ENCODE results near the gene PRR27.

The PRR27 gene

DNA sequence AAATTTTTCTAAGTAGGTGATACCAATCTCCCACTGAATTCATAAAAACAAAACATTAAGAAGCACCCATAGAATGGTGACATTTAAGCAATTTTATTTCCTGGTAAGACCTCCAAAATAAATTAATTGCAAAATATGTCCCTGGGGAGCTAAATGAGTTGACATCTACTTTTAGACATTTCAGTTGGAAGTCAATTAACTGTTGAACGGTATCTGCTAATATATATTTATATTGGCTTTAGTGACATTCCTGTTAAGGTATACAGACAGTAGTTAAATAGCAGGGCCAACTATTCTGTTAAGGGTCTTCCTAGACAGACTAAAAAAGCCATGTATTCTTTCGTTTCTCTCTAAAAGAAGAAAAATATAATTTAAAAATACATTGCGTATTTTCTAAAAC is at the start of gene PRR27:
Gene PRR27, plus strand, starts transcription at position 301 of the 400 bp plus-strand sequence. CDS start 139 bp downstream, outside the sequence.
- Mint-ChIP-seq H3K36me3 (no peaks in the 10 kb centered on the region), H3K4me1 (no peaks in the 10 kb centered on the region), H3K27me3 (no peaks in the 10 kb centered on the region), H3K9me3 (no peaks in the 10 kb centered on the region), H3K4me3 (no peak within 1 kb of the TSS), H3K27ac (no peak within 1 kb of the TSS)
- DNase-seq (no peak), ATAC-seq (replicated peaks) (no peak)

DNA sequence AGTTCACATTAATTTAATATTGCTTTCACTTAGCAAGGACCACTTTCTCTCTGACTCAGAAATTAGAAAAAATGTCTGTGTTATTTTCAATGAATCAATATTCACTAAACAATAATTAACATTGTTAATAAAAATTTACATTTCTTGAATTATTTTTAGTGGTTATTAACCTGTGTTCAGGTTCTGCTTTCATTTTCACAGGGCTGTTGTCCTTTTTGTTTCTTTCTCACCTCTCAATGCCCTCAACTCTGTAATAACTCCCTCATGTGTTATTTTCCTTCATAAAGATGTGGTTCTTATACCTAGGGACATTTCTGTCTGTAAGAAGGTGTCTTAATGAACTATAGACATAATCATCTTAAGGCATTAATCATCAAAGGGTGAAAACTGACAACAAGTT is 43.1 kb upstream of the PRR27 start:
- no peak overlapping the region for H3K4me3 Mint-ChIP-seq
- H3K27ac Mint-ChIP-seq = no peak overlapping the region
- no peaks in the 10 kb centered on the region for H3K27me3 Mint-ChIP-seq
- DNase-seq (no peak), ATAC-seq (replicated peaks) (no peak)
- H3K9me3 Mint-ChIP-seq = no peaks in the 10 kb centered on the region
- H3K4me1 Mint-ChIP-seq = no peaks in the 10 kb centered on the region
- H3K36me3 Mint-ChIP-seq = no peaks in the 10 kb centered on the region

DNA sequence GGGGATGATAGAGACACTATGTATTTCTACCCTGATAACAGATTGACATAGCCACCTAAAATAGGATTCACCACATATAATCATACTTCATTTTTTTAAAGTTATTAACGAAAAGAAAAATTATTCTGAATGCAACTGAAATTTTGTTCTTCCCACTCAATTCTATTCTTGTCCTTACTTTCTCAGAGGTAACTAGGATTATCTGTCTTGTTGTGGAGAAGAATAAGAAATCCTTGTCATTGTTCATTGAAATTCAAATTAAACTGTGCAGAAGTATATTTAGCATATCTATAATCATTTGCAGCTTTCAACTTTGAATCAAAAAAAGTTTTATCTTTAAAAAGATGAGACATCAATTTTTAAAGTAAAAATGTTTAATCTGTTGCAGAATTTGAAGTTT is 40.4 kb upstream of the PRR27 start:
- Mint-ChIP-seq H3K4me1 (no peaks in the 10 kb centered on the region), H3K27ac (no peak overlapping the region), H3K27me3 (no peaks in the 10 kb centered on the region), H3K4me3 (no peak overlapping the region), H3K9me3 (no peaks in the 10 kb centered on the region), H3K36me3 (no peaks in the 10 kb centered on the region)
- no peak for DNase-seq
- ATAC-seq (replicated peaks) = no peak

DNA sequence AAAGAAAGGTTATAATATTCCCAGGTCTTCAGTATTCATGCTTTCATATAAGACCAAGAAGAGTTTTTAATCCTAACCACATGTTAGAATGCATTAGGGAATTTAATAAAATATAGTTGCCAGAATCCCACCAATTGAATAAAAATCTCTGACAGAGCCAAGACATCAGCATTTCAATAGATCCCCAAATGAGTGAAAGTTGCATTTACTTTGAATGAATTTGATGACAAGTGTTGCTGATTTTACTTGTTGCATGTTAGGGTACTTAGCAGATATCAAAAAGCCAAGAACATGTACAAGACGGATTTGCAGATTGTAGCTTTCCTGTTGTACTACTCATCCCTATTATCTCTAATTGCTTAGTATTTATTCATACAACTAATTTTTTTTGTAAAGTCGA is 39.9 kb upstream of the PRR27 start:
- Mint-ChIP-seq H3K27ac (no peak overlapping the region), H3K27me3 (no peaks in the 10 kb centered on the region), H3K4me1 (no peaks in the 10 kb centered on the region), H3K36me3 (no peaks in the 10 kb centered on the region), H3K4me3 (no peak overlapping the region), H3K9me3 (no peaks in the 10 kb centered on the region)
- DNase-seq (no peak), ATAC-seq (replicated peaks) (no peak)

DNA sequence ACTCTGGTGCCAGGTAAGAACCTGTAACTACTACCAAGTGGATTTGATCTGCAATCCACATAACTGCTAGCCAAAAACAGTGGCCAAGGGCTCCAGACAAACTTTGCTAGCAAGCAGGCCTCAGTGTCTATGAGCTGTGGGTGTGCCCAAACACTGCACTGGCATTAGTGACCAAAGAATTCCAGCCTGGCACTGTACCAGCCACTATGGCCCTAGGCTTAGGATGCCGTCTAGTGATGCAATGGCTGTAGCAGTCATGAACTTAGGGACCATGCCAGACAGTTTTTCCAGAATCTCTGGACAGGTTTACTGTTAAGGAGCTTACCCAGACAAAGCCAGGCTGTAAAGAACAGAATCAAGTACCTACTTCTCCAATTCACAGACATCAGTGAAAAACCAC is 33.7 kb upstream of the PRR27 start:
- no peak overlapping the region for H3K4me3 Mint-ChIP-seq
- ATAC-seq (replicated peaks) (no peak), DNase-seq (no peak)
- H3K36me3 Mint-ChIP-seq = no peaks in the 10 kb centered on the region
- H3K4me1 Mint-ChIP-seq = no peaks in the 10 kb centered on the region
- peaks cover 0 to 2% of the 10 kb centered on the region in 2 donors for H3K9me3 Mint-ChIP-seq
- H3K27me3 Mint-ChIP-seq = no peaks in the 10 kb centered on the region
- no peak overlapping the region for H3K27ac Mint-ChIP-seq

DNA sequence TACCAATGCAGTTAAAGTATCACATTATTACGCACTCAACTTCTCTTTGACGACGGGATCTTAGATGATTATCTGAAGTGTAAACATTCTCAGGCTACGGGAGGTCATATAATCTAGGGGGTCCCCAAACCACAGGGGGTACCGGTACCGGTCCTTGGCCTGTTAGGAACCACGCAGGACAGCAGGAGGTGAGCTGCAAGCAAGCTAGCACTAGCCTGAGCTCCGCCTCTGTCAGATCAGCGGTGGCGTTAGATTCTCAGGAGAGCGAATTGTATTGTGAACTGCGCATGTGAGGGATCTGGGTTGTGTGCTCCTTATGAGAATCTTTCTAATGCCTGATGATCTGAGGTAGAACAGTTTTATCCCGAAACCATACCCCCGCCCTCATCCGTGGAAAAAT is 20.6 kb upstream of the PRR27 start:
- no peak overlapping the region for H3K4me3 Mint-ChIP-seq
- no peak overlapping the region for H3K27ac Mint-ChIP-seq
- H3K27me3 Mint-ChIP-seq = no peaks in the 10 kb centered on the region
- H3K36me3 Mint-ChIP-seq = no peaks in the 10 kb centered on the region
- ATAC-seq (replicated peaks) = no peak
- DNase-seq = no peak
- no peaks in the 10 kb centered on the region for H3K4me1 Mint-ChIP-seq
- no peaks in the 10 kb centered on the region for H3K9me3 Mint-ChIP-seq

DNA sequence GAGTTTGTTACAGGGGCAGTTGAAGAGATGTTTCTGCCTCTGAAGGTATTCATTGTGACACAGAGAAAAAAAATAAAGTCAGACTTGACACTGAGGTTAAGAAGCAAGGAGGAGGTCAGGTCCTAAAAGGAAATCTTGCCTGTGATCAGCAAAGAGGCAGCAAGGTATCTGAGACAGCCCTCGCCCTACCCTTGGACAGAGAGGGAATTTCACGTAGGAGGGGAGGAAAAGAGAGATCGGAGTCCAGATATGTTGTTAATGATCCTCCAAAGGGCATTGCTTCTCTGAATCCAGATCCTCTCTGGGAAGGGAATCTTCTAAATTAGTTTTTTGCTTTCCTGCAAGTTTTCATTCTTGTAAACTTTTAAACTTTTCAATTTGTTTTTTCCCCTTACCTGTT is 15.3 kb upstream of the PRR27 start:
- Mint-ChIP-seq H3K4me3 (no peak overlapping the region), H3K27ac (no peak overlapping the region), H3K36me3 (no peaks in the 10 kb centered on the region), H3K4me1 (no peaks in the 10 kb centered on the region), H3K9me3 (no peaks in the 10 kb centered on the region), H3K27me3 (no peaks in the 10 kb centered on the region)
- no peak for ATAC-seq (replicated peaks)
- no peak for DNase-seq

DNA sequence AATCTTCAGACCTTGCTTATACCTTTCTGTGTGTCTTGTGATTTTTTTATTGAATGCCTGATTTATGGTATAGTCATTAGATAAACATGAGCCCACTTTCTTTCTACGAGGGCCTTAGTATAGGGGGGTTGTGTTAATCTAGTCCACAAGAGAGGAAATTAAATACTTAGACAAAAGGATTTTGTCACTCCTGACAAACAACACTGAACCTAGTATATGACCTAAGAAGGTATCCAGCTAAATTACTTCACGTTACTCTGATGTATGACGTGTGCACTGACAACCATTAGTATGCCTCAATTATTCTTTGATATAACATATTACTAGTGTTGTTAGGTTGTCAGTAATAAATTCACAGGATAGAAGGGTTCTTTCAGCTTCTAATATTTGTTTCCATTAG is 2.8 kb upstream of the PRR27 start:
- H3K9me3 Mint-ChIP-seq = no peaks in the 10 kb centered on the region
- no peak for DNase-seq
- no peak overlapping the region for H3K4me3 Mint-ChIP-seq
- H3K27me3 Mint-ChIP-seq = no peaks in the 10 kb centered on the region
- H3K36me3 Mint-ChIP-seq = no peaks in the 10 kb centered on the region
- no peak overlapping the region for H3K27ac Mint-ChIP-seq
- H3K4me1 Mint-ChIP-seq = no peaks in the 10 kb centered on the region
- no peak for ATAC-seq (replicated peaks)

DNA sequence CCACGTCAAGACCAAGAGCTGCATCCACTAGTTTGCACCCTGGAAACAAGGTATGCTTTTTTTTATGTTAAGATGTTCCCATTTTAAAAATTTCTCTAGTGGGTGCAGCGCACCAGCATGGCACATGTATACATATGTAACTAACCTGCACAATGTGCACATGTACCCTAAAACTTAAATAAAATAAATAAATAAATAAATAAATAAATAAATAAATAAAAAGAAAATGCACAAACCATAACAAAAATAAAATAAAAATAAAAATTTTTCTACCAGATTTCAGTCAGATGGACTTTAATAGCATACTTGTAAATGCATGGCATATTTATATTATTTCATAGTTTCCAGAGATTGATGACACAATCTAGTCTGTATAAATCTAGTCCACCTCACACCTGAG is 1.9 kb upstream of the PRR27 start:
- no peak for ATAC-seq (replicated peaks)
- DNase-seq = no peak
- H3K4me3 Mint-ChIP-seq = no peak overlapping the region
- H3K4me1 Mint-ChIP-seq = no peaks in the 10 kb centered on the region
- no peak overlapping the region for H3K27ac Mint-ChIP-seq
- H3K36me3 Mint-ChIP-seq = no peaks in the 10 kb centered on the region
- H3K9me3 Mint-ChIP-seq = no peaks in the 10 kb centered on the region
- no peaks in the 10 kb centered on the region for H3K27me3 Mint-ChIP-seq

DNA sequence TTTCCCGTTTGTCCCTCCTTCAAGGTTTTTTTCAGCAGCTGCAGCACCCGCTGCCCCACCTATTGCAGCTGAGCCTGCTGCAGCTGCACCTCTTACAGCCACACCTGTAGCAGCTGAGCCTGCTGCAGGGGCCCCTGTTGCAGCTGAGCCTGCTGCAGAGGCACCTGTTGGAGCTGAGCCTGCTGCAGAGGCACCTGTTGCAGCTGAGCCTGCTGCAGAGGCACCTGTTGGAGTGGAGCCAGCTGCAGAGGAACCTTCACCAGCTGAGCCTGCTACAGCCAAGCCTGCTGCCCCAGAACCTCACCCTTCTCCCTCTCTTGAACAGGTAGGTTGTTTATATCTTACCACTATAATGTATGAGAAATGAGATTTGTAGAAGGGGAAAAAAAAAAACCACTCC is 4.5 kb downstream of the PRR27 start:
- no peak overlapping the region for H3K4me3 Mint-ChIP-seq
- H3K9me3 Mint-ChIP-seq = no peaks in the 10 kb centered on the region
- DNase-seq (no peak), ATAC-seq (replicated peaks) (no peak)
- H3K4me1 Mint-ChIP-seq = no peaks in the 10 kb centered on the region
- no peak overlapping the region for H3K27ac Mint-ChIP-seq
- H3K36me3 Mint-ChIP-seq = no peaks in the 10 kb centered on the region
- no peaks in the 10 kb centered on the region for H3K27me3 Mint-ChIP-seq

DNA sequence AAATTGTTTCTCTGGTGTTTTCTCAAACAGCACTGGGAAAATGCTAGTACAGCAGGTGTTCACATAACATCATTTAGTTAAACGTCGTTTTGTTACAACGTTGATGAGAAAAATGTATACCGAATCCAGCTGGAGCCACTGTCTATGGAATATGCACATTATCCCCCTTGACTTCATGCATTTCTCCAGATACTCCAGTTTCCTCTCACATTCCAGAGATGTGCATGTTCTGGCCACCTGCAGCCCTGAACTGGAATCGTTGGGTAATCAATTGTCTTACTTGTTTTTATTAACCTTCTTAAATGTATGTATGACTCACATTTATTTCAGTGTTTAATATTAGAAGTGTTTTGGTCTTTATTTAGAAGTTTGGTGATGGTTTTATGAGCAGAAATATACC is 23.1 kb downstream of the PRR27 start:
- H3K36me3 Mint-ChIP-seq = no peaks in the 10 kb centered on the region
- H3K27ac Mint-ChIP-seq = no peak overlapping the region
- DNase-seq = no peak
- no peaks in the 10 kb centered on the region for H3K9me3 Mint-ChIP-seq
- H3K4me3 Mint-ChIP-seq = no peak overlapping the region
- H3K4me1 Mint-ChIP-seq = no peaks in the 10 kb centered on the region
- no peaks in the 10 kb centered on the region for H3K27me3 Mint-ChIP-seq
- ATAC-seq (replicated peaks) = no peak

DNA sequence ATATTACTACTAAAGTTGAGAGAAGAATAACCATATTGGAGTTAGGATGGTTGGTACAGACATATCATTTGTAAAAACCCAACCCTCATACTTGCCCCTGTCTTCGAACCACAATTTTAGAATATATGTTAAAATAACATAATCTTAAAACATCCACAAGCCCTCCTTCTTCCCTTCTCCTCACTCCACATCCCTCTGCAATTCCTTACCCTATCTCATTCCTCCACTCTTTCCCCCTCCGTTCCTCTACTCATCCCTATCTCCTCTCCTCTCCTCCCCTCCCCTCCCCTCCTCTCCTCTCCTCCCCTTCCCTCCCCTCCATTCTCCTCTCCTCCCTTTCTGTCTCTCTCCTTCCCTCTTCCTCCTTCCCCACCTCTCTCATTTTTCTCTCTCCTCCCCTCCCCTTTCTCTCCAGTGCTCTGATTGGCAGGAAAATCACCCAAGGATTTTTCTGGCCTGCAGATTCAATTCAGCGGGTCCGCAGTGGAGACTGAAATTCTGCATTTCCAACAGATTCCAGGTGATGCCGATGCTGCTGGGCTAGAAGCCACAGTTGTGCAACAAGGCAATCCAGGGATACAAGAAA is 24.1 kb downstream of the PRR27 start:
- no peaks in the 10 kb centered on the region for H3K27me3 Mint-ChIP-seq
- no peak overlapping the region for H3K4me3 Mint-ChIP-seq
- H3K27ac Mint-ChIP-seq = no peak overlapping the region
- no peak for ATAC-seq (replicated peaks)
- H3K4me1 Mint-ChIP-seq = no peaks in the 10 kb centered on the region
- no peaks in the 10 kb centered on the region for H3K9me3 Mint-ChIP-seq
- no peak for DNase-seq
- H3K36me3 Mint-ChIP-seq = no peaks in the 10 kb centered on the region

DNA sequence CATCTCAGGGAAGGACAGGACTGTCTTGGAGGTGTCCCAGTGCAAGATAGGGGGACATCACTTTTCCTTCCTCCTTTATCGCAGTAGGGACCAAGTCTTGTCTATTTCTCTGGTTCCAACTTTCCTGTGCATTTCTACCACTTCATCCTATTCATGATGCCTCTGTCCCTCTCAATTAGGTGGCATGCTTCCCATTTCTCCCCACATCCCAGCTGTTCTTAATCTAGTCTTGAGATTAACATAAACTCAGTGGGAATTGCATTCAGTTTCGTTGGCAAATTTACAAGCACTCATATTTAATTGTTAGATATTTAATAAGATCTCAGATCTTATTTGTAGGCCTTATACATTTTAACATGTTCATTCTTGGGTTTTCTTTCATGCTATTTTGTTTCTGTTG is 25.8 kb downstream of the PRR27 start:
- DNase-seq (no peak), ATAC-seq (replicated peaks) (no peak)
- H3K27me3 Mint-ChIP-seq = no peaks in the 10 kb centered on the region
- no peak overlapping the region for H3K27ac Mint-ChIP-seq
- no peaks in the 10 kb centered on the region for H3K4me1 Mint-ChIP-seq
- H3K9me3 Mint-ChIP-seq = no peaks in the 10 kb centered on the region
- no peaks in the 10 kb centered on the region for H3K36me3 Mint-ChIP-seq
- H3K4me3 Mint-ChIP-seq = no peak overlapping the region

DNA sequence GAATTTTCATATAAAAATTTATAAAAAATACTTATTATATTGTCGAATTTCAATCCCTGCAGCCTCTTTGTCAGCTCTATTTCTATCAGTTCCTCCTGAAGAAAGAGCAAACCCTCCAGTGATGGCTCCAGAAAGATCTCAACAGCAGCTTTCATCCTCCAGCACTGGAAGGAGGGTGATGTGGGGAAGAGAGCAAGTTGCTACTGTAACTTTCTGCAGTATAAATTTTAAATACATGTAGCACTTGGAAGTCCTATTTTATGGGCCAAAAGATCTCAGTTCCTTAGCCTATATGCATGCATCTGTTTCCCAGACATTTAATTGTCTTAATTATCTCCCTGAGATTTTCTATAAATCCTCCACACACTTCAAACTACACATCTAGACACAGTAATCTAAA is 27.8 kb downstream of the PRR27 start:
- H3K36me3 Mint-ChIP-seq = no peaks in the 10 kb centered on the region
- H3K9me3 Mint-ChIP-seq = no peaks in the 10 kb centered on the region
- no peak overlapping the region for H3K4me3 Mint-ChIP-seq
- ATAC-seq (replicated peaks) (no peak), DNase-seq (no peak)
- no peaks in the 10 kb centered on the region for H3K4me1 Mint-ChIP-seq
- H3K27ac Mint-ChIP-seq = no peak overlapping the region
- H3K27me3 Mint-ChIP-seq = no peaks in the 10 kb centered on the region

DNA sequence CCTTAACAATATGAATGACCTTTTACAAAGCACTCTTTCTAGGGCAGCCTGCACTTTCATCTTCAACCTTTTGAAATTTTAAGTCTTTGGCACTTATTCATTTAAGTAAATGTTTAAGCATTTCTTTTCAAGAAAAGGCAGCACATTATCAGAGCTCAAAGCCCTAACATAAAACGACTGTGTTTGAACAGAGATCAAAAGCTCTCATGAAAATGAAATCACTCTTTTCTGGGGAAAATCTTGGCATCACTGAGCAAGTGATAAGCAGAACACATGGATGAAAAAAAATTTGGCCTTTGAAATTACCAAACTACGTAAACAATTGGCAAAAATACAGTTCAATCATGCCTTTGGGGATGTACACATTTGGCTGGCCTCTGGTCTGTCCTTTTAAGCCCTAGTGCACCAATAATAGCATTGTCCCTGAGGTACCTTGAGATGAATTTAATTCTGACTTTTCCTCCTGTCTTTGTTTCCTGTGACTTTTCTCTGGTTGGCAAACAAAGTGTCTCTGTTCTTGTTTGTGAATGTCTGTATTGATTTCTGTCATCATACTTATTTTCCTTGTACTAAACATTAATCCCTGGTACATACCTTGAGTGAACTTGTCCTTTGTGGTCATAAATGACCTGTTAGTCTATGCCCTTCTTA is 28.6 kb downstream of the PRR27 start:
- Mint-ChIP-seq H3K36me3 (no peaks in the 10 kb centered on the region), H3K27me3 (no peaks in the 10 kb centered on the region), H3K27ac (no peak overlapping the region), H3K4me1 (no peaks in the 10 kb centered on the region), H3K9me3 (no peaks in the 10 kb centered on the region), H3K4me3 (no peak overlapping the region)
- DNase-seq (no peak), ATAC-seq (replicated peaks) (no peak)
